ENCODE measurements around the gene TNS3.

The TNS3 gene

GRCh38 chr7:47405286-47405904 is 176.5 kb downstream of the TNS3 start:
- DNase-seq (ENCODE audit: insufficient read length, low spot score) (no peak), FAIRE-seq (no peak)
- TF ChIP-seq CTCF (IDR thresholded peaks at IDR 0.05; ENCODE audit: insufficient read depth, missing control alignments) = no peak

DNA sequence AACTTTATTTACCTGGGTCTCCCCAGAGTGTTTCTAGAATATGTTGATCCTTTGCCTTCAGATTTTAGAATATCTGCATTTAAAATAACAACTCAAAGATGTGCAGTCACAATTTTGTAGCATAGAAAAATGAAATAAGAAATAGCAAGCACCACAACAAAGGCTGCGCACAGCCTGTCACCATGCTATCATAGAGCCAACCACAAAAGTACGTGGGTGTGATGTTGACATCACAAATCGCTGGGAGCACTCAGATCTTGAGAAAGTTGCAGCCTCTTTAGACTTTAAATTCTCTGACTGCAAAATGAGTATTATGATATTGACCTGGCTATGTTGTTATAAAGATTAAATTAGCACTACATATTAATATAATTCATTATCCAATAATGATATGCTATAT is 177.9 kb downstream of the TNS3 start:
- FAIRE-seq (no peak), DNase-seq (ENCODE audit: insufficient read length, low spot score) (no peak)
- no peak for TF ChIP-seq CTCF (IDR thresholded peaks at IDR 0.05; ENCODE audit: insufficient read depth, missing control alignments)

GRCh38 chr7:47402941-47403866 is 178.7 kb downstream of the TNS3 start:
- no peak for TF ChIP-seq CTCF (IDR thresholded peaks at IDR 0.05; ENCODE audit: insufficient read depth, missing control alignments)
- FAIRE-seq = no peak

DNA sequence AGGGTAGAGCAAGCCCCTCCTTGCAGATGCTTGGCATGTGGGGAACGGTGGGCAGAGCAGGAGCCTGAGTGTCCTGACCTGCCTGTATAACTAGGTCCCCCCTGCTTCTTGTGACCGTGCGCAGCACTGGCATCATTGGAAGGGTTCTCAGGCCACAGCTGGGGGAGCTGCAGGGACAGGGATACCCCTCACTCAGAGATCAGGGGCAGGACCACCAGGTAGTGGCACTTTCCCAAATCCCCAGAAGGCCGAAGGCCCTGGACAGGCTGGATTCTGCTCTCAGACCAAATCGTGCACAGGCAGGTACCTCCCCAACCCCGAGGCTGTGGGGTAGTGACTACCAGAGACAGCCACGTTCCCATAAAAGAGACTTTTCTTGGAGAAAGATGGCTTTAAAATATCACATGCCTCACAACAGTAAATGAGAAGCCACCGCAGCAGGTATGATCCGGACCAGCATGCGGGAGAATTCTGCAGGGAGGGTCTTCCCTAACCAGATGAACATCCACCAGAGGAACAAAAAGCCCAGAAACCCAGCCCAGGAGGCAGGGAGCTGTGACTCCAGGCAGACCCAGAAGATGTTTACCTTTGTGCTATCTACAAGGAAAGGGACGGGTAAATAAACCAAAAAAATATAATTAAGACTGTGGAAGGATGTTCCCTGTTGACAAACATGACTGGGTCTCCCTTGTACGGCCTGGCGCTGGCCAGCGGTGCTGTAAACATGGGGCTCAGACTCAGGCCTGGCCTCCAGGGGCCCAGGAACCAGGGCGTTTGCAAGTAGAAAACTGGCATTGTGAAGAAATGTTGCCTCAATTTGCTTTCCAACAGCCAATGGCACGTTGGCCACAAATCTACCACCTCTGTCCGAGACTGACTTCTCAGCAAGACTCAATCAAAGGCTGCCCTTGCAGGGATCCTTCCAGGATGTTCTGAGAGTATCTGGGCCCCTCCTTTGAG is 180.0 kb downstream of the TNS3 start:
- FAIRE-seq (no peak), DNase-seq (ENCODE audit: insufficient read length, low spot score) (no peak)
- TF ChIP-seq CTCF (IDR thresholded peaks at IDR 0.05; ENCODE audit: insufficient read depth, missing control alignments) = no peak

More at GRCh38 chr7:47402941-47403866, 178.7 kb downstream of the TNS3 start:
- DNase-seq (ENCODE audit: insufficient read length, low spot score) = no peak

GRCh38 chr7:47400741-47401206 is 181.1 kb downstream of the TNS3 start:
- DNase-seq (ENCODE audit: insufficient read length, low spot score) (no peak), FAIRE-seq (no peak)
- TF ChIP-seq CTCF (IDR thresholded peaks at IDR 0.05; ENCODE audit: insufficient read depth, missing control alignments) = no peak

DNA sequence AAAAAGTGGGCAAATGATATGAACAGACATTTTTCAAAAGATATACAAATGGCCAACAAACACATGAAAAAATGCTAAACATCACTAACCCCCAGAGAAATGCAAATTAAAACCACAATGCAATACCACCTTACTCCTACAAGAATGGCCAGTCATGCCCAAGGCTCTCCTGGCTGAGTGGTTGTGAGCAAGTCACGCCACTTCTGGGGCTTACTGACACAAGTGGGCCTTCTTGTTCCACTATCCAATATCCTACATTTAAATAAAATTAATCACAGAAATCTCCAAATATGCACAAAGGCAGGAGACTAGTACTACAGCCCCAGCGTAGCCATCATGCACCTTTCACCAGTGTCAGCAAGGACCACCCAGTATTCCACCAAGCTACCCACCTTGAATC is 181.9 kb downstream of the TNS3 start:
- TF ChIP-seq CTCF (IDR thresholded peaks at IDR 0.05; ENCODE audit: insufficient read depth, missing control alignments) = no peak
- DNase-seq (ENCODE audit: insufficient read length, low spot score) (no peak), FAIRE-seq (no peak)

All from D721Med (cell line).